Midbrain (tissue), 1 donor: ENCODE measurements around the gene GPAT3.
A peak's percentile ranks its signal among the peaks of the same experiment; 100 is the strongest.
"Not testable (repeated sequence)": the region's sequence is repeated elsewhere in the genome, so short reads cannot be mapped to it uniquely, and the experiment has no call there.

Experiments used
- DNase-seq: peaks from one replicate; lab custom pipeline; 2025; lab: John Stamatoyannopoulos, UW

Gene GPAT3

DNA sequence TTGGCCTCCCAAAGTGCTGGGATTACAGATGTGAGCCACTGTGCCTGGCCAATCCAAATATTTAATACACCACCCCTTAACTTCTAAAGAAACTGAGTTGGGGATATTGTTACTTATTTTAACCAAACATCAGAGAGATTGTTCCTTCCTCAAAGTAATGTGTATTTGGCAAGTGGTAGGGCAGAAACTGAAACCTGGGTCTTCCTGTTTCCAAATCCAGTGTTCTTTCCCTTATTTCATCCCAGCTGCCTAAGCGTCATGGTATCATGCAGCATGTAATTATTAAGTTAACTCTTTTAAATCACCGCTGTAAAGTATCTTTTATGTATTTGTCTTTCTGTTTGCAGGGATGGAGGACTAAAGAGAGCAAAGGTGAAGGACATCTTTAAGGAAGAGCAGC lies 68.4 kb downstream of the GPAT3 start:
- DNase-seq, result no peak

DNA sequence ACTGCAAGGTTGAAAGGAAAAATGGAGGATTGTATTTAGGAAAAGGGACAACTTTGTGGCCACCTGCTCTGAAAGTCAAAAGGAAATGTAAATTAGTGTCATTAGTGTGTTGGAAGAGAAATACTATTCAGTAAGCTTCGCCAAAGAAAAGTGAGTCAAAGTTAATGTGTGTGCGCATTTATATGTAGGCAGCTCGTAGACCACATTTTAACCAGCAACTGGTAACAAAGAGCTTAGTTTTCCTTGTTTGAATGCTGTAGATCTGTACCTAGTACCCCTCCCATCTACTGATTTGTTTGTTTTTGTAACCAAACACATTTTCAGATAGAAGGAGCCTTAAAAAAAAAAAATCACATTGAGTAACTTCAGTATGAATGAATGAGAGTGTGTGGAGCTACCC lies 69.3 kb downstream of the GPAT3 start:
- no peak for DNase-seq

DNA sequence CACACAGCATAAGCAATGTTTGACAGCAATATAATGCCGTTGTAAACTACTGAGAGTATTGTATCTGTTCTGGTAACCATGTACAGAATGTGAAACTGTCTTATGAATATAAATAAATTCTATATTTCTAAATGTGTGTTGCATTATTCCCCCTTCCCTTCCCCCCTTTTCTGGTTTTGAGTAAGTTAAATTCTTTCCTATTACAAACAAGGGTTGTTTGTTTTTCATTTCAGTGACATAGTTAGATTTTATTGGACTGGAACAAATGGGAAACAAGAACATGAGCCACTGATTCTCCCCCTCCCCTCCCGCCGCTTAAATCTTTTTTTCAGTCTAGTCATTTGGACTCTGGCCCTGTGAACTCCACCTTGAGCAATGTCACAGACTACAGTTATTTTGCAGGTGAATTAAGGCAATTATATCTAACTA lies 69.8 kb downstream of the GPAT3 start:
- DNase-seq, result no peak

DNA sequence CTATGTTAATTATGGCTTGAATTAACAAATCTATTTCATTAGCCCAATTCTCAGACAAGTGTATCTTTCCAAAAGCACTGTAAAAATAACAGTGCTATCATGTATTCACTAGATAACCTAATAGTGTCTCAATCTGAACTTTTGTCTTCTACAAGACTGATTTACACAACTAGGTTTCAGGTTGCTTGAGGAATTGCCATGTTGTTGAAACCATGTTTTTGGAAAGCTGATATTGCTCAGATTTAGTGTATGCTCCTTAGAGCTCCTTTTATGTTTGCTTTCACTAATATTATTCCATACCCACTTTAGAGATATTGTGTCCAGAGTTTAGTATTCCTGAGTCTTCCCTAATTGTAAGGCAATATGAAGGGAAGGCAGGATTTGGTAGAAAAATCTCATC lies 70.6 kb downstream of the GPAT3 start:
- DNase-seq, result no peak

DNA sequence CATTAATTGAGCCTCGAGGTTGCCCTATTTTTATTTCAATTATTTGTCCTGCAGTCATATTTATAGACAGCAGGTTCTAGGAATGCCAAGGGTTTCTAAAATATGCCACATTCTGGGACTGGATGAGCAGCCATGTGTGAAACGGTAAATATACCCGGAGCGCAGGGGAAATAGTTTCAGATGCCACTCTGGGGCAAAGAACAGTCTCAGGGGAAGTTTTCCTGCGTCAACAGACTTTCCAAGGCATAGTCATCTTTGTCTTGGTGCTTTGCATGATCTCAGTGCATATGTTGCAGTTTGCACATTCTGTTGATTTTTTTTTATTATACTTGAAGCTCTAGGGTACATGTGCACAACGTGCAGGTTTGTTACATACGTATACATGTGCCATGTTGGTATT lies 71.0 kb downstream of the GPAT3 start:
- DNase-seq, result no peak

DNA sequence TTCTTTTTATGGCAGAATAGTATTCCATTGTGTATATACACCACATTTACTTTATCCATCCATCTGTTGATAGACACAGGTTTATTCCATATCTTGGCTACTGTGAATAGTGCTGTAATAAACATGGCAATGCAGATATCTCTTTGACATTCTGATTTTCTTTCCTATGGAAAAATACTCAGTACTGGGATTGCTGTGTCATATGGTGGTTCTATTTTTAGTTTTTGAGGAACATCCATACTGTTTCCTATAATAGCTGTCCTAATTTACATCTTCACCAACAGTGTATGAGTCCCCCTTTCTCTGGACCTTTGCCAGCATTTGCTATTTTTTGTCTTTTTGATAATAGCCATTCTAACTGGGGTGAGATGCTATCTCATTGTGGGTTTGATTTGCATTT lies 73.5 kb downstream of the GPAT3 start:
- no peak for DNase-seq

DNA sequence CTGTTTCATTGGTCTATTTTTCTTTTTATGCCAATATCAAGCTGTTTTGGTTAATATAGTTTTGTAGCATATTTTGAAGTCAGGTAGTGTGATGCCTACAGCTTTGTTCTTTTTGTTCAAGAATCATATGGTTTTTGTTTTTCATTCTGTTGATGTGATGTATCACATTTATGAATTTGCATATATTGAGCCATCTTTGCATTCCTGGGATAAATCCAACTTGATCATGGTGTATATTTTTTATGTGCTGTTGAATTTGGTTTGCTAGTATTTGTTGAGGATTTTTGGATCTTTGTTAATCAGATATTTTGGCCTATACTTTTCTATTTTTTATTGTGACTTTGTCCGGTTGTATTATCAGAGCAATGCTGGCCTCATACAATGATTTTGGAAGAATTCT lies 74.8 kb downstream of the GPAT3 start:
- no peak for DNase-seq

DNA sequence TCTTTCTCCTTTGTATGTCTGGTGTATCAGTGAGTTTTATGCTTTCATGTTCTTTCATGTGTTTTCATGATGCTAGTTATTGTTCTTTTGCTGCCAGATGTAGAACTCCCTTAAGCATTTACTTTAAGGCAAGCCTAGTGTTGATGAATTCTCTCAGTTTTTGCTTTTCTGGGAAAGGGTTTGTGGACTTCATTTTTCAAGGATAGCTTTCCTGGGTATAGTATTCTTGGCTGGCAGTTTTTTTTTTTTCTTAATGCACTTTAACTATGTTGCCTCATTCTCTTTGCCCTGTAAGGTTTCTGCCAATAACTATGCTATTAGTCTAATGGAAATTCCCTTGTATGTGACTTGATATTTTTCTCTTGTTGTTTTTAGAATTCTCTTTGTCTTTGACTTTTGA lies 77.1 kb downstream of the GPAT3 start:
- no peak for DNase-seq

DNA sequence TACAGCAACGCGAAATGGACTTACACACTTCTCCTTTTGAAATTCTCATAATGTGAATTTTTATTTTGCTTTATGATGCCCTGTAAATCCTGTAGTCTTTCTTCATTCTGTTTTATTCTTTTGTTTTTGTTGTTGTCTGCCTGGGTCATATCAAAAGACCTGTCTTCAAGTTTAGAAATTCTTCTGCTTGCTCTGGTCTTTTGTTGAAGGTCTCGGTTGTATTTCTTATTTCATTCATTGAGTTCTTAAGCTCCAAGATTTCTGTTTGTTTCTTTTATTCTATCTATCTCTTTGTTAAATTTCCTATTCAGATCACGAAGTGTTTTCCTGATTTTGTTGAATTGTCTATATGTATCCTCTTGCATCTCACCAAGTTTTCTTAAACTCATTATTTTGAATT lies 78.1 kb downstream of the GPAT3 start:
- DNase-seq, result no peak

DNA sequence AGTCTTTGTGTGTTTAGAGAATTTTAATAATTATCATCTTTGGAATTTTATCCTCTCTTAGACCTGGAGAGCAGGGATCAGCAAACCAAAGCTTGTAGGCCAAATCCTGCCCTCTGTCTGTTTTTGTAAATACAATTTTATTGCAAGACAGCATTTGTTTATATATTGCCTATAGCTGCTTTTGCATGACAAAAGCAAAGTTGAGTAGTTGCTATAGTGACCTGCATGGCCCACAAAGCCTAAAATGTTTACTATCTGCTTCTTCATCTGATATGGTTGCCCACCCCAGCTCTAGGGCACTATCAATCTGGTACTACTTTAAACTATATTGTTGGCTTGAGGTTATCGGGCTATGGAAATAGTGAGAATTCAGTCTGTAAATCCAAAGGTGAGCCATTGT lies 80.3 kb downstream of the GPAT3 start:
- DNase-seq, result no peak

DNA sequence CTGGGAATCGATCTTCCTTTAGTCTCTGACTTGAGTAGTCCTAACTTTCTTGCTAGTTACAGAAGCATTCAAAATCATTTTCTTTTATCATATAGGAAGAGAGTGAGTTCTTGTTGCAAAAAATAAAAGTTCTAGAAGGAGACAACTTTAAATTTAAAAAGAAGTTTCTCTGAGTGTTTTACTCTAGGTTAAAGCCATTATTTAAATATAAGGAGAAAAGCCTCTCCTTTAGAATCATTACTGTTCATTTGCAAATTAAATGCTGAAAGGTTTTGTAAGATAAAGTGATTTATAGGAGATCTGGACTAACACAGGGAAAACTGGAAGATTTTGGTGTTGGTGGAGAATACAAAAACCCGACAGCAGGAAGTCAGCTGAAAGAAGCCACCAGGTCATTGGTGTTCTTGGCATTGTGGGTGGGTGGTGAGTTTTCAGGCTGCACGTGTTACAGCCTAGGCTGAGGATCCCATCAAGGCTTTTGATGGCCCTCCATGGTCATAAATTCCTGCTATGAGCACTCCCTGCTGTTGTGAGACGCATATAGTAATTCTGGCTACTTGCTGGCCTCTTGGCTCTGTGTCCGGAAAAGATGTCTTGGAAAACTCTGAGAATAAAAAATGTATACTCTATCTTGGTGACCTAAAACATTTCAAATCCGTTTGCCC lies 81.6 kb downstream of the GPAT3 start:
- DNase-seq, result no peak

DNA sequence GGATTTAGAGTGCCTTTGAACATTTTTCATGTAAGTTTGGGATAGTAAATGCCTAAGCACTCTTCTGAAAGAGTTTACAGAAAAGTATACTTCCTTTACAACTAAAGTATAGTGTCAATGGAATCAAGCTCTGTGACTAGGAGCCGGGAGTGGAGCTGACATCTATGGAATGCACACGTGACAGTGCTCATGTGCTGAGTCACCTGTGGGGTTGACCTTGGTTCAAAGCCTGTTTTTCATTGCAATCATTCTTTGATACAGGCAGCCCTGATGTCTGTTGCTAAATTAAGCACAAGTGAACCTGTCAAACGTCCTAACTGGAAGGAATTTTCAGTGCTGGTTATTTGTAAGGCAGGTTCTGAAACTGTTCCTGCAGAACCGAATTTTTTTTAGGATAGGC lies 82.5 kb downstream of the GPAT3 start:
- DNase-seq, result no peak

DNA sequence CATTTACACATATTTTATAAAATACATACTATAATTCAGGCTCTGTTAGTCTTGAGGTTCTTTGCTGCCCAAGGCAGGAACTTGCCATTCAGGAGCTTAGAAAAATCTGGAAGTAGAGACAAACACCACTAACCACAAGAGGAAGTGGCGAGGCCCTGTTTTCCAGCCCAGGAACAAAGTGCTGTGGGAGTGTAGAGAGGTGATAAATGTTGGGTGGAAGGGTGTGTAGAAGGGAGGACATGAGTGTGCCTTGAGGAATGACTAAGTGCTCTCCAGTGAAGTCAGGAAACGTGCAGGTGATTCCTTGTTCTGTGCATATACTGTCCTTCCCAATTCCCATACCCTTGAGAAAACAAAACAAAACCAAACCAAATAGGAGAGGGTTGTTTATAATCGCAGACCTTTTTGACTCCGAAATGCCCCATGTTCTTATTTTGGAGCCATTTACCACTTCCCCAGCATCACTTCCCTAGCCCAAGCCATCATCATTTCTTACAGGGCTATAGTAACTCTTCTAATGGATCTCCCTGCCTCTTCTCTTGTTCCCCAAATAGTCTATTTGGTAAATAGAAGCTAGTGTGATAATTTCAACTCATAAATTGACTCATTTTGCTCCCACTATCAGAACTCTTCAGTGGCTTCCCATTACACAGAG lies 83.2 kb downstream of the GPAT3 start:
- DNase-seq, result peak; percentile 5

DNA sequence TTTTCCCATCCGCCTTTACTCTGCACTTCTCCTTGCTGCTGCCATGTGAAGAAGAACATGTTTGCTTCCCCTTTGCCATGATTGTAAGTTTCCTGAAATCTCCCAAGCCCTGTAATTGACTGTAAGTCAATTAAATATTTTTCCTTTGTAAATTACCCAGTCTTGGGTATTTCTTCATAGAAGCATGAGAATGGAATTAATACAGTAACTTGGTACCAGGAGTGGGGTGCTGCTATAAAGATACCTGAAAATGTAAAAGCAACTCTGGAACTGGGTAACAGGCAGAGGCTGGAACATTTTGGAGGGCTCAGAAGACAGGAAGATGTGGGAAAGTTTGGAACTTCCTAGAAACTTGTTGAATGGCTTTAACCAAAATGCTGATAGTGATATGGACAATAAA lies 86.2 kb downstream of the GPAT3 start:
- not testable (repeated sequence) for DNase-seq

DNA sequence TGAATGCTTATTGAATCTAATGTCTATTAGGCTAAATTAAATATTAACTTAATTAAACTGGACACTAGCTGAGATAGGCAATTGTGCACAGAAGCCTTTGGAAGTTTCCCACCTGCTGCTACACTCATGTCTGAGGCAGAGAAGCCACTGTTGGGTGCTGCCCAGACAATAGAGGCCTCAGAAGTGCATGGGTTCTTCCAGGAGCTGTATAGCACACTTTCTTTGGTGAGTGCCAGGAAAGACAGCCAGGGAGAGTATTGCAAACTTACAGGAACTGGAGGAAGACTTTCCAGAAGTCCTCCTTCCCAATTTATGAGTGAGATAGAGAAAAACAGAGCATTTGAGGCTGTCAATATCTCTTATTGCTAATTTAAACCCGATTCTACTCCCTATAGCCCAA lies 89.9 kb downstream of the GPAT3 start:
- DNase-seq, result no peak

DNA sequence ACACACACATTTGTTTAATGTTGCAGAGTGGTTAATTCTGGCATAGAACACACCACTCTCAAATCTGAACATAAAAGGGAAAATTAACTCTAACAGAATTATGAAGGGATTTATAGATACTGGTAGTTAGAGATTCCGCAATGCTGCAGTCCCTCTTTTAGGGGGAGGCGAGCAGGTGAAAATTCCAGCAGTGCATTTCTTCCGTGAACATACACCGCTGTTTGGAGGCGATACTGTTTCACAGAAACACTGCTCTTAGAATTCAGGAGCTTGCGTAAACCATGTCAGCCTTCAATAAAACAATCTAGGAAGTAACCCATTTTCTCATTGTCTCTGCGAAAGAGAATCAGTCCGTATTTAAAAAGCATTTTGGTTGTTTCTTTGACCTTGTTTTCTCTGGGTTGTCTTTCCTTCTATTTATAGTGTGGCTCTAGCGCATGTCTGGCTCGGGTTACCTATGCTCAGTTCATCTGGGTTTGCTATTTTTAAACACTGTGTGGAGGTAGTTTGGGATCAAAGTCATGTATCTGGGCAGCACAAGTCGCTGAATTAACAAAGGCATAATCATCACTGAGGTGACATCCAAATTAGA lies 90.4 kb downstream of the GPAT3 start:
- DNase-seq, result no peak

DNA sequence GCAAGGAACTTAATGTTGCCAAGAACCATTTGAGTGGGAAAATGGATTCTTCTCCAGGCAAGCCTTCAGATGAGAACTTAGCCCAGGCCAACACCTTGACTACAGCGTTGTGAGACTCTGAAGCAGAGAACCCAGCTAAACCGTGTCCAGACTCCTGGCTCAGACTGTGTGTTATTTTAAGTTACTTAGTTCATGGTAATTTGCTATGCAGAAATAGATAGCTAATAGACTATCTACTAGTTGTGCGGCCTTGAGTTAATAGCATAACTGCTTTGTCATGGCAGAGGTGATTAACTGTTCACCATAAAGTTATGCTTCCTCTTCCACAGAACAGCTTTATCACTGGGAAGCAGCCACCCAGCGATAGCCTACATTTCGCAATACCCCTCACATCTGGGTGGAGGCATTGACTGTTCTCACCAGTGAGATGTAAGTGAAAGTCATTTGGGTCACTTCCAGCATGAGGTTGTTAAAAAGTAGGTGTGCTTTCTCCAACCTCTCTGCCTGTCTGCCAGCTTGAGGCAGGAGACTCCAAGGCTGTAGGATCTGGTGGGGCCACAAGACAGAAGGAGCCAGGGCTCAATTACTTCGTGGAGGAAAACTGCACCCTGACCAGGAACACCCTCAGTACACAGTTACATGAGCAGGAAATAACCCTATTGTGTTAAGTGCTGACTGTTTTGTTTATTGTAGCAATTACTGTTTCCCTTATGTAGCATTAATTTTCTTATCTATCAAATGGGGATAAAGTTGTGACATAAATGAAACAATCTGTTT lies 94.2 kb downstream of the GPAT3 start:
- DNase-seq, result no peak

DNA sequence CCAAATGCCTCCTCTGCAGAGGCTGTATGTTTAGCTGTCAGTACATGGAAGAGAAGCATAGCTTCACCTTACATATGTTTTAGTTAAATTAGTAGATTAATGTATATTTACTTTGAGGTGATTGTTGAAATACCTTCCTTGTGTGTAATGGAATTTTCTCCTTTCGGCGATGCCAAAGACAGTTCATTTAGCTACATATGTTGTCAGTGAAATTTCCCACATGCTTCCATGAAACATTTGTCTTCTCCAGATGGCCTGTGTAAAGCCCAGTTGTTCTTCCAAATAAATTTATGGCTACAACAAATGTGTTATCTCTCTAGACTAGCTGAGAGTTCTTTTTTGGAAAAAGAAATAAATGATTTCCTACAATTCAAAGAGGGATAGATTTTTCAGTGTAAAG lies 95.2 kb downstream of the GPAT3 start:
- no peak for DNase-seq

DNA sequence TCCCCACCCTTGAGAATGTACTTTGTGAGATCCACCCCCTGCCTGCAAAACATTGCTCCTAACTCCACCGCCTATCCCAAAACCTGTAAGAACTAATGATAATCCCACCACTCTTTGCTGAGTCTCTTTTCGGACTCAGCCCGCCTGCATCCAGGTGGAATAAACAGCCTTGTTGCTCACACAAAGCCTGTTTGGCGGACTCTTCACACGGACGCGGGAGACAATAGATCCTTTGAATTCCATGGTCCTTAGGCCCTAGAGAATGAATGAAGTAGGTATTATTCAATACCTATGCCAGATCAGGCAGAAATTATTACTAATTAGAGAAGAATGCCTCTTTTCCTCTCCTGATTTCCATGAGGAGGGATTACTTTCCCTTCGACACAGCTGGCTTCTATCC lies 101.0 kb downstream of the GPAT3 start:
- no peak for DNase-seq

DNA sequence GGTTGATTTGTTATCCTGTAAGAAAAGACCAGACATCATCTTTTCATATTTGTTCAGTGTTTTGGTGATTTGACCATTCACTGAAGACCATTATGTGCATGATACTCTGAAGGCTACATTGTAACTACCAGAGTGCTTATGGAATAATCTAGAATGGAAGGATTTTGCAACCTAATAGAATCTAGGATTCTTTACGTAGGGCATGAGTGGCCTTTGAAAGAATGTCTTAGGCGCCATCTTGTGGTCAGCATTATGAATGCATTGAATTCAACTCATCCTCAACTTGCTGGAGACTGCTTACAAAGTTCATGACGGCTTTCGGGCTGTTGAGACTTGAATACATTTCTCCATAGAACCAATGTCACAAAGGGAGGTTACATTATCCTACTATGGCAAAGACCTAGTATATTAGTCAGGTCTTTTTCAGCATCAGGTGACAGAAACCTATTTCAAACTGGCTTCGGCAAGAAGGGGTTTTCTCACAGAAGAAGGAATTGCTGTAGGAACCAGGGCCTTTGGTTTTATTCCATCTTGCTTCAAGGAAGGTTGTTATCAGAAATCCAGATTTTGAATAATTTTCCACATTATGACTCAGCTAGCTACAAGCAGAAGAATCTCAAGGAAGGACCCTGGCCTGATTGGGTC lies 104.1 kb downstream of the GPAT3 start:
- DNase-seq, result peak; percentile 73

DNA sequence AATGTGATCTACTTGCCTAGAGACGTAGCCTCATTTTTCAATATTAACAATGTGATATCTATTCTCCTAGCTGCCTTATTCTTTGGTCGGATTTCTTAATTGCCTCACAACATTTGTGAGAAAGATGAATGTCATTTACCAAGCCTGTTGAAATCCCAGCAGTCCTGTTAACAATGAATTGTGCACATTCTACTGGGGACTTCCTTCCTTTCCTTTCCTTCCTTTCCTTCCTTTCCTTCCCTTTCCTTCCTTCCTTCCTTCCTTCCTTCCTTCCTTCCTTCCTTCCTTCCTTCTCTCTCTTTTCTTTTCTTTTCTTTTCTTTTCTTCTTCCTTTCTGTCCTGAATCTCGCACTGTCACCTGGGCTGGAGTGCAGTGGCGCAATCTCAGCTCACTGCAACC lies 107.1 kb downstream of the GPAT3 start:
- no peak for DNase-seq
